Ovary (tissue), 9 donors: ENCODE data around the gene BSN. TPM values are rescaled to one million over a fixed set of nuclear protein-coding genes. Genes with fewer than 3 reads are reported as not detected.

Experiments used
- DNase-seq, 5 donors: peaks; one replicate each; pipeline ENCODE4 v3.0.0-alpha.2; 2019 to 2020
- H3K27ac ChIP-seq, 2 donors: fragments of 200-600 bp; one replicate each; pipeline versions ENCODE4 v1.5.1 to v1.8.0; 2019 to 2022
- H3K27me3 ChIP-seq: fragments of 200-600 bp; one replicate; pipeline ENCODE4 v1.8.0; 2022
- H3K36me3 ChIP-seq: fragments of 200-600 bp; sonication (generic); one replicate; pipeline ENCODE4 v1.5.1; 2019
- H3K4me1 ChIP-seq: one replicate; pipeline ENCODE4 v1.8.1; 2013; ENCODE audit warnings: mild to moderate bottlenecking, moderate library complexity; ENCODE audit not compliant: insufficient read depth
- H3K4me3 ChIP-seq: fragments of 200-600 bp; sonication (generic); one replicate; pipeline ENCODE4 v1.5.1; 2017
- H3K9me3 ChIP-seq, 2 donors: fragments of 200-600 bp in 1 of 2; sonication (generic) in 1 of 2; one replicate each; pipeline versions ENCODE4 v1.5.1 to v1.8.1; 2013 to 2019; ENCODE audit warnings: mild to moderate bottlenecking in 1 of 2, moderate library complexity in 1 of 2
- CTCF ChIP-seq, 3 donors: fragments of 450-650 bp in 2 of 3; fragments of 200-600 bp in 1 of 3; IDR thresholded peaks; one replicate each; pipeline versions ENCODE4 v1.5.1 to v1.8.0; 2016 to 2022; ENCODE audit warnings: antibody characterized with exemption in 3 of 3, mild to moderate bottlenecking in 1 of 3
- EP300 ChIP-seq: sonication (generic); formaldehyde crosslinking; IDR thresholded peaks from one replicate; pipeline ENCODE4 v1.6.1; 2017; ENCODE audit warnings: antibody characterized with exemption
- POLR2A ChIP-seq: fragments of 450-650 bp; IDR thresholded peaks from one replicate; pipeline ENCODE4 v1.6.1; 2017; ENCODE audit warnings: antibody characterized with exemption, mild to moderate bottlenecking, moderate library complexity
- WGBS, 3 donors: extraction: QIAGEN DNeasy Blood & Tissue Kit in 1 of 3; methylation state at CpG; one replicate each; pipeline versions ENCODE4 v1.1.5 to v1.1.7; 2013 to 2017; 5-methylcytosine and 5-hydroxymethylcytosine counted together
- intact Hi-C, 4 donors: fragments of 100-400 bp; cut with DNase I; formaldehyde crosslinking; loops; one replicate each; pipeline versions ENCODE4 v1.11.0 to v1.15.1; 2022 to 2023
- polyA plus RNA-seq, 2 donors: library from polyadenylated mRNA; stranded (reverse); fragments of 200-250 nt in 1 of 2; fragments of 350-450 nt in 1 of 2; fragmentation: Illumina TruSeq in 1 of 2; extraction: RNeasy Lipid Tissue Mini Kit (QIAGEN cat#74804) in 1 of 2; gene quantifications; one replicate each; pipeline ENCODE4 v1.2.3, GENCODE V29; 2013 to 2014
- total RNA-seq, 7 donors: library from RNA; depleted of rRNA in 2 of 7; stranded (reverse); fragments of >200 nt in 2 of 7; fragmentation: NEBNext Ultra II Directional in 3 of 7; extraction: Animal tissue kit (Norgen Biotek cat#: 25700) in 3 of 7; gene quantifications; one replicate each; pipeline versions ENCODE4 v1.1.0 to v1.2.4, GENCODE V29; 2016 to 2023
- donor health status: DM: no; HTN: no; CAD: no; lungs with moderate emphysema.
- donor health status: DM: no; HTN: no; CAD: no.
- donor health status: Bipolar disorder and iron deficiency.
- donor health status: DM: yes; HTN: yes; CAD: no.
- donor health status: DM: no; HTN: no; CAD: no.
- donor health status: DM: yes; HTN: yes; CAD: no.

The BSN gene
- total and polyA plus RNA-seq, 9 donors = 0.12 to 3.5 (median 0.77) TPM

GRCh38 chr3:49674497-49674983 lies 120.3 kb downstream of the BSN start:
- DNase-seq = peak in 2 of 5 donors; percentile 42 to 51
- Histone ChIP-seq H3K4me3 (peak overlapping the region; percentile 89), H3K36me3 (no peaks in the 10 kb centered on the region), H3K4me1 (peaks cover 10% of the 10 kb centered on the region), H3K27me3 (no peaks in the 10 kb centered on the region), H3K27ac (peak overlapping the region; percentile 2 to 82), H3K9me3 (no peaks in the 10 kb centered on the region)
- no peak for TF ChIP-seq EP300
- no peak for TF ChIP-seq CTCF (IDR thresholded peaks at IDR 0.05)
- TF ChIP-seq POLR2A = no peak
- WGBS, 3 donors = 5 to 8% (median 5%) methylated on average over 34 of the region's 34 CpGs
- intact Hi-C loops = loop anchor here in 2 of 4 donors (5.0 kb wide), 2 partner anchors 132 to 137 kb away; no protein-coding TSS in a partner anchor

GRCh38 chr3:49675912-49676311 lies 121.6 kb downstream of the BSN start:
- Histone ChIP-seq H3K9me3 (no peaks in the 10 kb centered on the region), H3K36me3 (no peaks in the 10 kb centered on the region), H3K4me1 (peaks cover 10% of the 10 kb centered on the region), H3K4me3 (no peak overlapping the region), H3K27ac (no peak overlapping the region), H3K27me3 (no peaks in the 10 kb centered on the region)
- TF ChIP-seq EP300 (no peak), POLR2A (no peak), CTCF (IDR thresholded peaks at IDR 0.05) (no peak)
- DNase-seq = no peak
- 88 to 95% (median 90%) methylated on average over 11 of the region's 11 CpGs for WGBS, 3 donors
- intact Hi-C loops = no loop called here

- no peak overlapping the region for H3K27ac ChIP-seq
- no peaks in the 10 kb centered on the region for H3K36me3 ChIP-seq
- no peak overlapping the region for H3K4me3 ChIP-seq
- no peaks in the 10 kb centered on the region for H3K9me3 ChIP-seq
- intact Hi-C loops = no loop called here
- TF ChIP-seq CTCF (IDR thresholded peaks at IDR 0.05) = no peak
- 74 to 82% (median 77%) methylated on average over 7 of the region's 7 CpGs for WGBS, 3 donors
- H3K4me1 ChIP-seq = no peaks in the 10 kb centered on the region
- no peaks in the 10 kb centered on the region for H3K27me3 ChIP-seq
- no peak for DNase-seq
Measured at GRCh38 chr3:49680493-49681231, 126.4 kb downstream of the BSN start.

GRCh38 chr3:49681232-49681522 lies 126.9 kb downstream of the BSN start:
- no peak for TF ChIP-seq CTCF (IDR thresholded peaks at IDR 0.05)
- no peak for TF ChIP-seq EP300
- TF ChIP-seq POLR2A = no peak
- Histone ChIP-seq H3K4me3 (no peak overlapping the region), H3K27ac (no peak overlapping the region), H3K36me3 (no peaks in the 10 kb centered on the region), H3K27me3 (no peaks in the 10 kb centered on the region), H3K9me3 (no peaks in the 10 kb centered on the region), H3K4me1 (no peaks in the 10 kb centered on the region)
- no peak for DNase-seq
- intact Hi-C loops = no loop called here
- 92 to 95% (median 93%) methylated on average over 2 of the region's 2 CpGs for WGBS, 3 donors
